Retina (tissue), 1 donor: ENCODE measurements around the gene PAFAH1B1.

Source experiments
- DNase-seq: peaks from one replicate; pipeline ENCODE4 v3.0.0-alpha.2; 2016

The PAFAH1B1 gene

DNA sequence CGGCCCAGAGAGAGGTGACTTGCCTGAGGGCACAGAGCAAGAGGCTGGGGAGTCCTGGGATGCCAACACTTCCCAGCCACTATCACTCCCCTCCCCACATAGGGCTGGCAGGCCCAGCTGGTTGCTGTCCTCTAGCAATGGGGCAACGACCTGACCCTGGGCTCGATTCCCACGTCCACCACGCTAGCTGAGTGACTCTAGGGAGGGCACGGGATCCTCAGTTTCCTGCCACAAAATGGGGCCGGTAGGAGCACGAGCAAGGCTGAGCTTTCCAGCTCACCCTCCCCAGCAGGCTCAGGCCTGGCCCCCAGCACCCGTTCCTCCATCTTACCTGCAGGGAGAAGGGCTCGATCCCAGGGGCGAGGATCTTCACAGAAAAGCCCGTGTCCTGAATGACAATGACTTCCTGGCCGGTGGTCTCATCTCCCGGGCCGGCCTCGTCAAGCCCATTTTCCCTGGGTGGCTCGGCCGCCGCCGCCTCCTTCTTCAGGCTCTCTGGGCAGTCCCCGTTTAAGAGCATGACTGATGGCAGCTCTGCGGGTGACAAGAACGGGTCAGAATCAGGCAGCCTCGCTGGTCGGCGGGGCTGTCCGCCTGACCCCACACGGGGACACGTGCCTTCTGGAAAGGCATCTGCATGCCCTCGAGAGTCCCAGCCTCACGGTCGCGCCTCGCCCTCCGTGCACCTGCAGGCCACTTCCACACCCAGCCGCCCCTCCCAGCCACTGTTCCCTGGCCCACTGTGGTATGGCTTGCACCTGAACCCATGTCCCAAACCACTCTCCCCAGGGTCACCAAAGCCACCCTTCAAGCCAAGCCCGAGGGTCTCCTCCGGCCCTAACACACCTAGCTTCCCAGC lies 110.8 kb downstream of the PAFAH1B1 start:
- no peak for DNase-seq

DNA sequence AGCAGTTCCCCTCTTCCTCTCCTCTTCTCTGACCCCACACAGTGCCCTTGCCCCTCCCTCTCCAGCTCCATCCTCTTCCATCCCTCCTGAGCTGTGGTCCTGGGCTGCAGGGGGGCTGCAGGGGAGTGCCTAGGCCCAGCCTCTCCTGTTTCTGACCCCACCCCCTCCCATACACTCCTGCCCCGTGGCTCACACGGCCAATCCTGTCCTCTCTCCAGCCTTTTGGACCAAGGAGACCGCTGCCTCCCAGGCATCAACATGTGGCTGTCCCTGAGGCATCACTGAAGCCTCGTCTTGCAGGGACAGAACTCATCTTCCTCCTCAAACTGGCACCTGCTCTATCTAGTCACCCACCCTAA lies 111.4 kb downstream of the PAFAH1B1 start:
- no peak for DNase-seq

DNA sequence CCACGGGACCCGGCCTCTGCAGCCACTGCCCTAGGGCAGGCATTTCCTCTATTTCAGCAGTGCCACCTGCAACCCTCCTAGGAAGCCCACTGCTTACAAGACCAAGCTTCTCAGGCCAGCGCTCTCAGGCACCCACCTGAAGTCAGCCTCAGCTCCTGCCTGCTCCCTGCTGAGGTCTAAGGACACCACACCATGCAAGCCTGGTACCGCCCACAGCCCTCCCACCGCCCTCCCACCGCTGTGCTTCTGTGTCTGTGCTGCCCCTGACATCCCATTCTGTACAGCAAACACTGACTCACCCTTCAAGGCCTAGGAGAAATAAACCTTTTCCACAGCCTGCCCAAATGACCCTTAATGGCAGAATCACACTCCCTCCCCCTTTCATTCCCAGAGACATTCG lies 111.8 kb downstream of the PAFAH1B1 start:
- no peak for DNase-seq

DNA sequence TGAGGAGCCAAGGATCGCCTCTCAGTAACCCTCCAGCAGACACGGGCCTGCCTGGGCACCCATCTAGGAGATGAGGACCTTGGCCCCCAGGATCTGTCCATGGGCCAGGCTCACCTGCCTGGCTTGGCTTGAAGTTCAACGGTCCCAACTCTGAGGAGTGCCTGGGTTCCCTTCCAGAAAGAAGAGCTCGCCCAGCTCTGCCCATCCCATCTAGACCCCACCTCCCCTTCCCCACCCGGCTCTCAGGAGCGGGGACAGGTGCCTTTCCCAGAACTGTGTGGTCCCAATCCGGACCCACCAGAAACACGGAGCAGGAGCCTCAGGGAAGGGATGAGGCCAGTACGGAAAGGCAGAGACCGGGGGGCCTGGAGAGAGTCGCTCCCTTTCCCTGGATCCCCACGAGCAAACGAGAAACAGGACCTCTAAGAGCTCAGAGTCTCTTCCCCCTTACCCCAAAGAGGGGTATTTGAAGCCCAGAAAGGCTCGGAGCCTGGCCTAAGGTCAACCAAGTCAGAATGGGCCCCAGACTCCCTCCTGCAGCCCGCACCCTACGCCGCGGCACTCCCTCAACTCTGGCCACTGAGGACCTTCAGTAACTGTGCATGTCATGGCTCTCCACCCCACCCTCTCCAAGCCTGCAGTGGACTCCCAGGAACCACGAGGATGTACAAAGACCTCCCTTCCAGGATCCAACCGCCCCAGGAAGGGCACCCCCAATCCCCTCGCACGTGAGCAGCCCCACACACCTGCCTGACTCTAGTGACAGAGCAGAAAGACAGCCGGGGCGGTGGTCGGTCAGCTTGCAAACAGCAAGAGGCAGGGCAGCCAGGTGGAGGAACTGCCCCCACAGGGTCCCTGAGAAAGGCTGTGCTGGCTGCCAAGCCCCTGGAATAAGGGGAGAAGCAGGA lies 112.7 kb downstream of the PAFAH1B1 start:
- DNase-seq, result no peak

DNA sequence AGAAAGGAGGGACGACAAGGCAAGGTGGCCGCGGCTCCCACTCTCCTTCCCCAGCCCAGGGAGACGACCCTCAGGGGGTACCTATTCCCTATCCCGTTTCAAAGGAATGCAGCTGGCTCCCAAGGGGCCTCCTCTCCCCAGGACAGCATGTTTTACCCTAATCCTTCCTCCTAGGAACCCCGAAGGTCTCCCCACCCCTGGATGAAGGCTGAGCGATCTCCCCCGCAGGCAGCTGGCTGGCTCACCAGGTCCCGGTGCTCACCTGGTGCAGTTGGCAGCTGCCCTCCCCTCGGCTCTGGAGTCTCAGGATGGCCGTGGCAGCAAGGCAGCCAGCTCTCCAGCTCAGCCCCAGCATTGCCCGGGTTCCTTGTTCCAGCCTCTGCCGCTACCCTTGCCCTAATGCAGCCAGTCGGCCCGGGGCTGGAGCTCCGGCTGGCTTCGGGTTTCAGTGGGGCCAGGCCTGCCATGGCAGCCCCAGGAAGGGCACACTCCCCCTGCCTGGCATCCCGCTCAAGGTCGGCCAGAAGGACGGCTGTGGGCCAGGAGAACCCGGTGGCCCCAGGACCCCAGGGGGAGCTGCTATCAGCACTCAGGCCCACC lies 113.6 kb downstream of the PAFAH1B1 start:
- no peak for DNase-seq

DNA sequence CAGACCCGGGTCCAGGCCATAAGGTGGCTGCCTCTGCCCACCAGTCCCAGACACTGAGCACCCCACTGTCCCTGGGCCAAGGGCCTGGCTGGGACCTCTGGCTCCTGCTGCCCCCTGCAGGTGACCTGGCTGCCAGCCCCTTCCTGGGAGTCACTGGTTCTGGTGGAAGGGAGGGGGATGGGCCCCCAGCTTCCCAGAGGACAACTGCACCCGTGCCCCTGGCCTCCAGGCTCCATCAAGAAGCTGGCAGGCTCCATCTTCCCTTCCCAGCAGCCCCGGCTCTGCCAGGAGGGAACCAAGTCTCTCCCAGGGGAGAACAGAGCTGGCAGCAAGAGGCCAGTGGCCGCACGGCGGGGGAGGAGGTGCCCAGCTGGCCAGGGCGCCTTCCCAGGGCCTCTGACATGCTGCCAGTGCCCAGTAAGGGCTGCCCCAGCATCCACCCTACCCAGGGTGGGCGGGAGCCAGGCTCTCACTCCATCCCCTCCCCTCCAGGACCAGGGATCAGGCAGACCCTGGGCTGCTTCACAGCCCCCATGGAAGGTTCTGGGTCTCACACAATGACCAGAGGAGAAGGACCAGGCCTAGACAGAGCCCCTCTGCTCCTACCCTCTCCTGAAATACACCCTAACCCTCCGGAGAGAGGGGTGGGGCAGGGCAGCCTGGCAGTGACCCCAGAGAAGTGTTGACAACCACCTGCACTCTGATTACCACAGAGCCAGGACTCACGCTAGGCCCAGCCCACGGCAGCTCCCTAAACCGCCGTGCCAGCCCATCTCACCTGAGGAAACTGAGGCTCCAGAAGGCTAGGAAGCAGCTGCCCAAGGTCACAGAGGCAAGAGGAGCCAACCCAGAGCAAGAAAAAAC lies 114.5 kb downstream of the PAFAH1B1 start:
- DNase-seq, result no peak

DNA sequence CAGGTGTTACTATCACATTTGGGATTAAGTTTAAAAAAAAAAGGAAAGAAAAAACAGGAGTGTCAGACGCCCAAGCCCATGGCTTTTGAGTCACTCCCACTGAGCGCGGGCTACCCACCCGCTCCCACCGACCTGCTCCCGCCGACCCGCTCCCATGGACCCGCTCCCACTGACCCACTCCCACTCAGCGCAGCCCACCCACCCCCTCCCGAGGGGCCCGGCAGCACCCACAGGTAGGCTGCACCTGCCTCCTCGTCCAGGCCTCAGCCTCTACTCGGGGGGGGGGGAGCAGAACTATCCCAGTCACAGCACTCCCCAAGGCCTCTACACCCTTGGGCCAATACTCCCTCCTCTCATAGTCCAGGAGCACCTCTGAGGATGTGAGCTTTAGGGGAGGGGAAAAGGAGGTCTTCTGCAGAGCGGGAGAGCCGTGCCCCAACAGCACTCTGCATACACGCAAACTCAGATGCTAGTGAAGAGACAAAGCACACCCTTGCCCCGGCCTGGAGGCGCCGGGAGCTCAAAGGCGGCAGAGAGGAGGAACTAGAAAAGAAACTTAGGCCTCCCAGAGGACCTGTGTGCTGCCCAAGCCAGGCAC lies 115.2 kb downstream of the PAFAH1B1 start:
- no peak for DNase-seq

DNA sequence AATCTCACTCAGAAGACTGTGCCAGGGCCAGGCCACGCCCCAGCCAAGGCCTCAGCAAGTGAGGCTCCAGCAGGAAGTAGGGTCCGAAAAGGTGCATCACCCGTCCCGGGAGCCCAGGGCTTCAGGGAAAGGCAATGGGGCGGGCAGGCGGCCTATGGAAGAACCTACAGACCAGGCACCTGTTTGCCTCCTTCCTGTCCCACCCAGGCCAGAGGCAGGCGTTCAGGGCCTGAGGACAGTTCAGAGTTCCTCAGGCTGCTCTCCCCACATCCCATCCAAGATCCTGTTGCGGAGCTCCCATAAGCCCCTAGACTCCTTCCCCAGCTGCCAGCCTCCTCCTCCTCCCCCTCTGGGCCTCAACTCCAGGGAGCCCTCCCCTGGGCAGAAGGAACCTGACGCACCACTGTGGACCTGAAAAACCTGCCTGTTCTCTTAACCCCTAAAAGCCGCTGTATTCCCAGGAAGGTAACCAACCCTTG lies 115.8 kb downstream of the PAFAH1B1 start:
- DNase-seq, result no peak

DNA sequence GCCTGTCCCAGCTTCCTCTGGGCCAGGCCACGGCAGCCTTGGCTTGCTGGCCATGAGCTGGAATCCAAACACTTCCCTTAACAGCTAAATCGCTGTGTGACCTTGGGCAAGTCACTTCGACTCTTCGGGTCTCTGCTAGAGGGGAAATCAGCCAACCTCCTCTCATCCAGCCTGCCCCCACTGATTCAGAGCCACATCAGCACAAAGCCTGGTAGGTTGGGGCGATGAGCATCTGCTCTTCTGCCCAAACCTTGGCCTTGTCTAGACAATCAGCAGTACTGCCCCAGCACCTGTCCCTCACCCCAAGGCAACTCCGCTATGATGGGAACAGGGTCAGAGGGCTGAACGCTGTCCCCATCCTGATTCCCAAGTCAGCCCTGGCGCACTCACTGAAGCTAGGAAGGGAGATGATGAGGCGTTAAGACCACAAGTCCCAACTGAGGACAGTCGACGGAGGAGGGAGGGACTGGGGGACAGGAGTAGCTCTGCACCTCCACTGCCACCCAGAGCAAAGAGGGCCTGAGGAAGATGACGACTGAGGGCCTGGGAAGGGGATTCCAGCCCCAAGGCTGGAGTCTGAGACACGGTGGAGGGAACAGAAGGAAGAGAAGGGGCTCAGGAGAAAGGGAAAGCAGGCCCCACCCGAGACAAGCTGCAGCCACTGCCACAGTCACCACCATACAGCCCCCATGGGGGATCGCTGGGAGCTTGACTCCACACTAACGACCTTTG lies 116.8 kb downstream of the PAFAH1B1 start:
- no peak for DNase-seq

DNA sequence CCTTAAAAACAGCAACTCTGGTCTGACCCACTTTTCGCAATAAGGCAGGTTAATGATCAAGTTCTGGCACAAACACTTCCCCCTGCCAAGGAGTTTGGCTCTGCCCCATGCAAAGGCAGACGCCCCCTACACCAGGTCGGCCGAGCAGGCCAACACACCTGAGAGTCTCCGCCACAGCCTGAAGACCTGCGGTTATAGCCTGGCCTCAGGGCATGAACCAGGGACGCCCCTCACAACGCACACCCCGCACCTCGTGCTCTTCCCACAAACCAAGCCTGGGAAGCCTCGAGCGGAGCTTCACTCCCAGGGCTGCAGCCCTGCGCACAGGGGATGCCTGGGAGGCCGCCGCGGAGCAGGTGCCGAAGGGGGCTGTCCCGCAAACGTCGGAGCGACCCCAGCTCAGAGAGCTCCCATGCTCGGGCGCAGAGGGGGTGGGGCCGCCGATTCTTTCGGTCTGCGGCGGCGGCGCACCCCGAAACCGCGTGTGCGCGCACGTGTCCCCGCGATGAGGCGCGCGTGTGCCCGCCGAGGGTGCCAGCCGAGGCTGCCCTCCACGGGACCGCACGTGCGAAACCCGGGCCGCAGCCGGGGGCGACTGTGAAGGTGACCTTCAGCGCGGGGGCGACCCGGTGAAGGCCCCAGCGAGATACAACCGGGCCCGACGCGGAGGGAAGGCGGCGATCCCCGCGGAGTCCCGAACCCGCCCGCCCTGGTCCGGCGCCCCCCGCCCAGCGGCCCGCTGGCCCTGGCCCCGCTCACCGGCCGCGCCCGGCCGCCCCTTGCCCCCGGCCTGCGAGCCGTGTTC lies 117.6 kb downstream of the PAFAH1B1 start:
- peak; percentile 59 for DNase-seq

DNA sequence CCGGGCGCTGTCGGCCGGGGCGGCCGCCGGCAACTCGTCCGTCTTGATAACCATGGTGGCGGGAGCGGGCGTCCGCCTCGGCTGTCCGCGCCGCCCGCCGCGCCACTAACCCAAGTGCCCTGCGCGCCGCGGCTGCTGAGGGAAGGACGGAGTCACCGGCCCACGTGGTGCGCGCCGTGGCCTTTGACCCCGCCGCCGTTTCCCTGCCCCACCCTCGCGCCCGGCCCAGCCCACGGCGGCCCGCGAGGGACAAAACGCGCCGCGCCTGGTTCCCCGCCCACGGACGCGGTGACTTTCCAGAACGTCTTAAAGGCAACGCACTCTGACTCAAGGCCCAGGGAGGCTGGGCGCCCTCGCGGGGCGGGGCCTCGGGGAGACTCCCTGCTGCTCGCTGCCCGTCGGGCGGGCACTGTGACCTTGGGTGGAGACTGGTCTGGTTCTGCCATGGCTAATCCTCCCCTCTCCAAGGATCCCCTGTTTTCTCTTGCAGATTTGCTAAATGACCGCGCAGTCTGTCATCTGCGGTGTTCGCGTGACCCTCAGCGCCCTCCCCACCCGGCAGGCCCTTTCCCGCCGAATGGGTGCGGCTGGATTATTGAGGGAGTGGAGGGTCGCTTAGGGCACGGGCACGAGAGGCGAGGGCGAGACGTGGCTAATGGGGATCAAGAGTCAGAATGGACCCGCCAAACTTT lies 118.3 kb downstream of the PAFAH1B1 start, which contains the start of gene CLUH:
TSS of gene CLUH (minus strand) at position 157 of the 692 bp plus-strand sequence. CDS start at position 54, 103 bp downstream.
- DNase-seq, result peak; percentile 98

DNA sequence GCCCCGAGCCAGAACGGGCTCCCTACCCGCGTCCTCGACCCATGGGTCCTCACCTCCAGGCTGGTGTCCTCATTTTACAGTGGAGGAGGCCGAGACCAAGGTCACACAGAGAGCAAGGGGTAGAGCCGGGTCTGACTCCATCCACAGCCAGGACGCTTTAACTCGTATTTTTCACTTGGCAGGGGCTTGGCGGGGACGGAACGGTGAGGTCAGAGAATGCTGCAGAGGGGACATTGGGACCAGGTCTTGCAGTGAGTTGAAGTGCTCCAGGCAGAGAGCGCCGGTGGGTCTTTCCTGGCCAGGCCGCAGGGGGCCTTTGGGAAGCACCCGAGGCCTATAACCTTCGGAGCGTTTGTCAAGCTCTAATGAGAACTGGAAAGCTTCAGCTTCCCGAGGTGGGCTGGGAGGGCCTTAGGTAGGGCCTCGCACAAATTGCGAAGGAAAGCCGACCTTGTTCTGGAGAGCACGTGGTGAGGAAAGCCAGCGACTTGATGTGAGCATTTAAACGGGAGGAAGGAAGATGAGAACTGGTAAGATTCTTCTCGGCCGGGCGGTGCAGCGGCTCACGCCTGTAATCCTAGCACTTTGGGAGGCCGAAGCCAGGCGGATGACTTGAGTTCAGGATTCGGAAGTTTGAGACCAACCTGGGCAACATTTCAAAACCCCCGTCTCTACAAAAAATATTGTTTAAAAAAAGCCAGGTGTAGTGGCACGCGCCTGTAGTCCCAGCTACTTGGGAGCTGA lies 119.0 kb downstream of the PAFAH1B1 start:
- DNase-seq, result no peak

DNA sequence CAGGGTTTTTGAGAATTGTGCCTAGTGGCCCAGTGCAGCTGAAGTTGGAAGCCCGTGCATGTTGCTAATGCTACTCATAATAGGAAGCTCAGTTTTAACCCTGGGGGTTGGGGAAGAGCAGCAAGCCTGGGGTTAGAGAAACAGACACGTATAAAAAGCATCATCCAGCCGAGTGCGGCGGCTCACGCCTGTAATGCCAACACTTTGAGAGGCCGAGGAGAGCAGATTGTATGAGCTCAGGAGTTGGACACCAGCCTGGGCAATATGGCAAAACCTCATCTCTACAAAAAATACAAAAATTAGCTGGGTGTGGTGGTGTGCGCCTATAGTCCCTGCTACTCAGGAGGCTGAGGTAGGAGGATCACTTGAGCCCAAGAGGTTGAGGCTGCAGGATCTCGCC lies 120.4 kb downstream of the PAFAH1B1 start:
- no peak for DNase-seq

DNA sequence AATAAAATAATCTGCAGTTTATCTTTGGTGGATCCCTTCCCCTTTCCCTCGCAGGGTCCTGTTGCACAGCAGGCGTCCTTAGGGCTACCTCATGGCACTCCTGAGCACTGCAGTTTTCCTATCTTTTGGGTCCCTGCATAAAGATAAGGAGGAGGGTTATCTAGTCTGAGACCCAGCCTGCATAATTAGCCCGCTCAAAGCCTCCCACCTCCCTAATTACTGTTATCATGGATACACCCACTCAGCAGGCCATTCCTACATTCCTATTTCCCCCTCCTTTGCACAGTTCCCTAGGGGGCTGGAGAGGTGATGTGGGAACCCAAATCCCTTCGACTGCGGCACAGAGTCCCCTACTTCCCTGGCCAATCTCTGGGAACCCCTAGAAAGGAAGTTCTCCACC lies 123.2 kb downstream of the PAFAH1B1 start:
- no peak for DNase-seq

DNA sequence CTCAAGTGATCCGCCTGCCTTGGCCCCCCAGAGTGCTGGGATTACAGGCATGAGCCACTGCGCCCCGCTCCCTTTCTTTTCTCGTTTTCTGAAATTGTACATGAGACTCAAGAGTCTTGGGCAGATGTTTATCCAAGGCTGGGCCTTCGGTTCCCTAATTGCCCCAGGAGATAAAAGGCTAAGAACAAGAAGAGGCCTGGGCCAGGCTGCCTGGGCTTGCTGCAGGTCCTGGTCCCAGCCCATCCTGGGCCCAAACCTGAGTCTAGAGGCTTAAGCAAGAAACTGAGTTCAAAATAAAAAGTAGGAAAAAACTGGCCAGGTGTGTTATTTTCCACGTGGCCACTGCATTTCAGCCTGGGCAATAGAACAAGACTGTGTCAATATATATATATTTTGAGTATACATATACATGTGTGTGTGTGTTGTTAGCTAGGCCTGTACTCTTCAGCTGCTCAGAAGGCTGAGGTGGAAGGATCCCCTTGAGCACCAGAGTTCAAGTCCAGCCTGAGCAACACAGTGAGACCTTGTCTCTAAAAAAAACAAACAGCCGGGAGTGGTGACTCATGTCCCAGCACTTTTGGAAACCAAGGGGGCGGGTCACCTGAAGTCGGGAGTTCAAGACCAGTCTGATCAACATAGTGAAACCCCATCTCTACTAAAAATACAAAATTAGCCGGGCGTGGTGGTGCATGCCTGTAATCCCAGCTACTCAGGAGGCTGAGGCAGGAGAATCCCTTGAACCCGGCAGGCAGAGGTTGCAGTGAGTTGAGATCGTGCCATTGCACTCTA lies 124.9 kb downstream of the PAFAH1B1 start:
- no peak for DNase-seq

DNA sequence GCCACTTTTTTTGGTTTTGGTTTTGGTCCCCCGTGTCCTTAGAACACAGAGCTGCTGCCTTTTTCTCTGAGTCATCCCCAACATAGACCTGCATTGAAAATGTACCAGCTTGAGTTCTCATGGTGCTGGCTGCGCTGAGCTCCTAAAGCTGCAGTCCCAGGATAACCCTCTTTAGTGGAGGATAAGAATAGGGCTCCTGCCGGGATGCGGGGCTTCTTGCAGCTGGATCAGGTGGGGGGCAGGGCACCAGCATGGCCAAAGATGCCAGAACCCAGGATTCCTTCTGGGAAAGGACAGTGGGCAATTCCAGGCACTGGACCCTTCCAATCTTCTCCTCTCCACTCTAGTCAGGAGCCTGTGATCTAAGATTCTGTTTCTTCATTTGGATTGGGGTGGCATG lies 126.4 kb downstream of the PAFAH1B1 start:
- DNase-seq, result no peak

DNA sequence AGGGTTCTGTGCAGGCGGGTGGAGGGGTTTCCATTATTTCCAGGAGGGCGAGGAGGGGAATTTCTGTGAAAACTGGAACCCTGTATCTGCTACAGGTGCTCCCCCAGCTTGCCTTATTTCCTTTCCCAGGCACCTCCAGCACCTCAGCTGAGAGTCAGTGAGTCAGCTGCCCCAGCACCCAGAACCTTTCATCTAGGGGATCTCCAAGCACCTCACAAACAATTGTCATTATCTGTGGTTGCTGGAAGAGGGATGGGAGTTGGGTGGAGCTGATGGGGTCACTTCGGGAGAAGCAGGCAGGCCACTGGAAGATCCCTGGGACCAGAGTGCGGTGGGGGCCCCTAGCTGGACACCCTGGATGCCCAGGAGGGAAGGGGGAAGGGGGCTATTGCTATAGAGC lies 128.1 kb downstream of the PAFAH1B1 start:
- no peak for DNase-seq

DNA sequence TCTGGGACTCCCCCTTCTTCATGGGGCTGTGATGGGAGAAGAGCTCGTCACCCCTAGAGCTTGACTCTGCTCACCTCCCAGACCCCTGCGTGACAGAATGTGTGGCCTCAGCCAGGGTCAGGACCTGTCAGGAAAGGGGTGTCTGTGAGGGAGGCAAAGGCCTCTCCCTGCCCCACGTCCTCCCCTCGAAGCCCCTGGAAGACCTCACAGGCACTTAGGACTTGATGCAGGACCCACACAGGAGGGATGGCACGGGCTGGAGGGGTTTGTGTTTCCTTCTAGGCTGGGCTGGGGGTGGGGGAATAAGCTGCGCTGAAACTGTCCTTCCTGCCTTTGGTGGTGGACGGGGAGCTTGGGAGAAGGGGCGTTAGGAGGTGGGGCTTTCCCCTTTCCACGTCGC lies 129.2 kb downstream of the PAFAH1B1 start:
- DNase-seq, result no peak
